Uterus (tissue), 4 donors: ENCODE measurements around the gene EEF1AKMT2. TPM values are rescaled to one million over a fixed set of nuclear protein-coding genes. Genes with fewer than 3 reads are reported as not detected.
"Not testable (repeated sequence)": the region's sequence is repeated elsewhere in the genome, so short reads cannot be mapped to it uniquely, and the experiment has no call there.

Experiments used
- DNase-seq, 2 donors: peaks; one replicate each; pipeline ENCODE4 v3.0.0-alpha.2; 2019 to 2020
- H3K27ac ChIP-seq, 2 donors: fragments of 200-600 bp; sonication (generic); 1 replicate in 1 of 2; 2 replicates in 1 of 2; pipeline ENCODE4 v1.5.1; 2016 to 2018
- H3K27me3 ChIP-seq, 2 donors: fragments of 200-600 bp; sonication (generic); one replicate each; pipeline ENCODE4 v1.5.1; 2018 to 2019; ENCODE audit warnings: control low read depth in 1 of 2
- H3K36me3 ChIP-seq, 2 donors: fragments of 200-600 bp; sonication (generic); one replicate each; pipeline ENCODE4 v1.5.1; 2019; ENCODE audit warnings: control low read depth in 1 of 2
- H3K4me1 ChIP-seq, 2 donors: fragments of 200-600 bp; sonication (generic); one replicate each; pipeline ENCODE4 v1.5.1; 2018 to 2019; ENCODE audit warnings: control low read depth in 1 of 2
- H3K4me3 ChIP-seq, 2 donors: fragments of 200-600 bp; sonication (generic); 1 replicate in 1 of 2; 2 replicates in 1 of 2; pipeline ENCODE4 v1.5.1; 2018 to 2019; ENCODE audit warnings: mild to moderate bottlenecking in 1 of 2
- H3K9me3 ChIP-seq, 2 donors: fragments of 200-600 bp; sonication (generic); one replicate each; pipeline ENCODE4 v1.5.1; 2019; ENCODE audit warnings: control low read depth in 1 of 2
- CTCF ChIP-seq, 4 experiments: fragments of 200-600 bp in 2 of 4; fragments of 450-650 bp in 2 of 4; sonication (generic) in 2 of 4; IDR thresholded peaks; one replicate each; pipeline ENCODE4 v1.5.1; 2016 to 2019; ENCODE audit warnings: antibody characterized with exemption in 4 of 4, mild to moderate bottlenecking in 2 of 4, moderate library complexity in 1 of 4
- POLR2A ChIP-seq, 2 donors: fragments of 450-650 bp; IDR thresholded peaks; one replicate each; pipeline ENCODE4 v1.6.1; 2016; ENCODE audit warnings: antibody characterized with exemption in 2 of 2, mild to moderate bottlenecking in 1 of 2, moderate library complexity in 1 of 2
- intact Hi-C: fragments of 100-400 bp; cut with DNase I; formaldehyde crosslinking; loops from one replicate; pipeline ENCODE4 v1.15.1; 2023; ENCODE audit warnings: low total_unique reads
- total RNA-seq, 4 donors: library from RNA; depleted of rRNA in 3 of 4; stranded (reverse); fragments of >200 nt in 3 of 4; gene quantifications; one replicate each; pipeline versions ENCODE4 v1.1.0 to v1.2.4, GENCODE V29; 2014 to 2023
- donor health status: DM: yes; HTN: yes; CAD: no.

The EEF1AKMT2 gene
- total RNA-seq, 4 donors from 2014 or later = 17.9 to 60.6 (median 40.7) TPM

GRCh38 chr10:124747745-124748144 is 43.9 kb downstream of the EEF1AKMT2 start:
- Histone ChIP-seq H3K27ac (no peak overlapping the region), H3K27me3 (no peaks in the 10 kb centered on the region), H3K4me3 (no peak overlapping the region), H3K36me3 (no peaks in the 10 kb centered on the region), H3K4me1 (no peaks in the 10 kb centered on the region), H3K9me3 (no peaks in the 10 kb centered on the region)
- intact Hi-C loops = no loop called here
- TF ChIP-seq POLR2A (IDR thresholded peaks at IDR 0.05) (no peak), CTCF (IDR thresholded peaks at IDR 0.05) (no peak)
- DNase-seq = no peak

- no peak for TF ChIP-seq CTCF (IDR thresholded peaks at IDR 0.05)
- H3K4me3 ChIP-seq = no peak overlapping the region
- H3K9me3 ChIP-seq = no peaks in the 10 kb centered on the region
- H3K4me1 ChIP-seq = no peaks in the 10 kb centered on the region
- H3K27me3 ChIP-seq = no peaks in the 10 kb centered on the region
- DNase-seq = no peak
- intact Hi-C loops = no loop called here
- no peaks in the 10 kb centered on the region for H3K36me3 ChIP-seq
- no peak overlapping the region for H3K27ac ChIP-seq
These were observed 44.7 kb downstream of the EEF1AKMT2 start for GRCh38 chr10:124746992-124747391.

DNA sequence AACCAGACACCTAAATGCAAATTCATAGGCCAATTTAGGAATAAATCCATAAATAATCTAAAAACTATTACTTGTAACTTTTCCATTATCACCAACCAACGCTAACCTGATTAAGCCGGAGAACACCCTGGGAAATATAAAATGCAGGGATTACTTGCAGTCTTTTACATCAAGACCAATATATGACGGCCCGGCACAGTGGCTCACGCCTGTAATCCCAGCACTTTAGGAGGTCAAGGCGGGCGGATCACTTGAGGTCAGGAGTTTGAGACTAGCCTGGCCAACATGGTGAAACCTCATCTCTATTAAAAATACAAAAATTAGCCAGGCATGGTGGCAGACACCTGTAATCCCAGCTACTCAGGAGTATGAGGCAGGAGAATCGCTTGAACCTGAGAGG is 45.2 kb downstream of the EEF1AKMT2 start:
- peak overlapping the region; percentile 86 to 92 for H3K27ac ChIP-seq
- H3K4me1 ChIP-seq, H3K36me3 ChIP-seq, H3K4me3 ChIP-seq, DNase-seq, H3K9me3 ChIP-seq, intact Hi-C loops, H3K27me3 ChIP-seq: not testable (repeated sequence)

DNA sequence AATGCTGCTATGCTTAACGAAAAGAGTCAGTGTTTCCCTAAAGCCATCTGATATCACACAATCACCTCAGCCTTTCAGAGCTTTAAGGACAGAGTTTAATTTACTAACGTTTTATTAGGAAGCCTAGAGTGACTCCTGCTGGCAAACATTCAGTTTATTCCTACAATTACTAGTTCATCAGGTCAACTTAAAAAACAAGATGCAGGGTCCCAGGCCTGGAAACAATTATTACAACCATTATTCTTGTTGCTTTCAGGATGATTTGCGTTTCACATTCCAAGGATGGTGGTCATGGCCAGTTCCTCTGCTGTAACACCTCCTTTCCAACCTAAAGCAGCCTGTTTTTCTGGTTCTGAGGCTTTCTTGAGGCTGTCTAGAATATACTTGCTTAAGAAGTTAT is 46.0 kb downstream of the EEF1AKMT2 start:
- Histone ChIP-seq H3K9me3 (no peaks in the 10 kb centered on the region), H3K36me3 (no peaks in the 10 kb centered on the region), H3K27me3 (no peaks in the 10 kb centered on the region), H3K4me3 (no peak overlapping the region), H3K27ac (peak overlapping the region; percentile 86 to 92), H3K4me1 (peaks cover 0 to 5% of the 10 kb centered on the region in 2 donors)
- intact Hi-C loops = no loop called here
- no peak for DNase-seq
- TF ChIP-seq POLR2A (IDR thresholded peaks at IDR 0.05) (no peak), CTCF (IDR thresholded peaks at IDR 0.05) (peak in 3 of 4 experiments; percentile 53 to 76 (median 73))

- Histone ChIP-seq H3K27me3 (no peaks in the 10 kb centered on the region), H3K27ac (peak overlapping the region; percentile 86 to 92), H3K4me1 (peaks cover 0 to 7% of the 10 kb centered on the region in 2 donors), H3K36me3 (no peaks in the 10 kb centered on the region), H3K4me3 (no peak overlapping the region), H3K9me3 (no peaks in the 10 kb centered on the region)
- intact Hi-C loops = no loop called here
- DNase-seq = no peak
- TF ChIP-seq CTCF (IDR thresholded peaks at IDR 0.05) = no peak
- TF ChIP-seq POLR2A (IDR thresholded peaks at IDR 0.05) = no peak
These were observed 46.4 kb downstream of the EEF1AKMT2 start for GRCh38 chr10:124745252-124745651.
